Measurements from ENCODE around the gene BCAR1. TPM values are rescaled to one million over a fixed set of nuclear protein-coding genes. Genes with fewer than 3 reads are reported as not detected.

Gene BCAR1
- total RNA-seq, 4 donors from 2014 or later, result 34.6 to 63.7 (median 37.0) TPM

GRCh38 chr16:75222271-75222783 is 29.1 kb downstream of the BCAR1 start:
- H3K4me1 ChIP-seq, result no peaks in the 10 kb centered on the region
- H3K27me3 ChIP-seq, result peaks cover 17% of the 10 kb centered on the region
- peak; percentile 34 for ATAC-seq
- H3K36me3 ChIP-seq, result no peaks in the 10 kb centered on the region
- H3K9me3 ChIP-seq, result no peaks in the 10 kb centered on the region
- TF ChIP-seq POLR2AphosphoS5 (IDR thresholded peaks at IDR 0.05) (no peak), EP300 (IDR thresholded peaks at IDR 0.05) (no peak), POLR2A (IDR thresholded peaks at IDR 0.05) (no peak), CTCF (IDR thresholded peaks at IDR 0.05) (no peak)
- no peak overlapping the region for H3K4me3 ChIP-seq
- 0% methylated on average over 2 of the region's 16 CpGs; no CpG with 5 or more reads in 1 of the 2 donors for WGBS, 2 donors (ENCODE audit: low coverage in 1 of 2)
- H3K27ac ChIP-seq, result no peak overlapping the region

- Histone ChIP-seq H3K4me1 (no peaks in the 10 kb centered on the region), H3K9me3 (no peaks in the 10 kb centered on the region), H3K36me3 (no peaks in the 10 kb centered on the region), H3K4me3 (no peak overlapping the region), H3K27ac (no peak overlapping the region), H3K27me3 (peaks cover 8% of the 10 kb centered on the region)
- TF ChIP-seq POLR2AphosphoS5 (IDR thresholded peaks at IDR 0.05) (no peak), CTCF (IDR thresholded peaks at IDR 0.05) (no peak), EP300 (IDR thresholded peaks at IDR 0.05) (no peak), POLR2A (IDR thresholded peaks at IDR 0.05) (no peak)
- ATAC-seq, result no peak
- WGBS, 2 donors (ENCODE audit: low coverage in 1 of 2), result 47 to 64% methylated on average over 3 to 5 of the region's 5 CpGs
Observed at GRCh38 chr16:75219838-75220237, 31.6 kb downstream of the BCAR1 start.

- H3K4me3 ChIP-seq, result no peak overlapping the region
- TF ChIP-seq EP300 (IDR thresholded peaks at IDR 0.05) (no peak), POLR2AphosphoS5 (IDR thresholded peaks at IDR 0.05) (no peak), CTCF (IDR thresholded peaks at IDR 0.05) (no peak), POLR2A (IDR thresholded peaks at IDR 0.05) (no peak)
- no peaks in the 10 kb centered on the region for H3K4me1 ChIP-seq
- H3K27me3 ChIP-seq, result peaks cover under 1% of the 10 kb centered on the region
- no peak overlapping the region for H3K27ac ChIP-seq
- no peaks in the 10 kb centered on the region for H3K9me3 ChIP-seq
- no peak for ATAC-seq
- 62 to 82% methylated on average over 3 of the region's 4 CpGs for WGBS, 2 donors (ENCODE audit: low coverage in 1 of 2)
- no peaks in the 10 kb centered on the region for H3K36me3 ChIP-seq
Observed at GRCh38 chr16:75219088-75219487, 32.3 kb downstream of the BCAR1 start.

- WGBS, 2 donors (ENCODE audit: low coverage in 1 of 2), result 95 to 100% methylated on average over 1 to 7 of the region's 19 CpGs
- no peaks in the 10 kb centered on the region for H3K27me3 ChIP-seq
- no peak for ATAC-seq
- H3K9me3 ChIP-seq, result no peaks in the 10 kb centered on the region
- H3K27ac ChIP-seq, result no peak within 1 kb of the TSS
- H3K36me3 ChIP-seq, result no peaks in the 10 kb centered on the region
- H3K4me3 ChIP-seq, result no peak within 1 kb of the TSS
- H3K4me1 ChIP-seq, result no peaks in the 10 kb centered on the region
- no peak for TF ChIP-seq CTCF (IDR thresholded peaks at IDR 0.05)
- no peak for TF ChIP-seq POLR2AphosphoS5 (IDR thresholded peaks at IDR 0.05)
- no peak for TF ChIP-seq EP300 (IDR thresholded peaks at IDR 0.05)
- TF ChIP-seq POLR2A (IDR thresholded peaks at IDR 0.05), result no peak
Observed at GRCh38 chr16:75218256-75219076, 33.0 kb downstream of the BCAR1 start, which contains the start of gene CTRB1. Gene CTRB1 (plus strand): TSS chr16:75218988. CDS start chr16:75219008, 20 bp downstream.
